AG08396 (cell line): Measurements from ENCODE around the gene SPX.

Experiments
- DNase-seq: peaks from one replicate; pipeline ENCODE4 v3.0.0; 2012; ENCODE audit warnings: low spot score, mixed read lengths

The SPX gene

GRCh38 chr12:21577516-21577915 is 51.4 kb downstream of the SPX start:
- no peak for DNase-seq

GRCh38 chr12:21580748-21581516 is 54.8 kb downstream of the SPX start:
- no peak for DNase-seq
